Measurements from ENCODE around the gene DRD4.

The DRD4 gene

GRCh38 chr11:623999-624704, 12.9 kb upstream of the DRD4 start:
- Histone ChIP-seq H3K27ac (no peak overlapping the region), H3K4me3 (ENCODE audit: low read depth in 1 of 2, low read length in 1 of 2) (no peak overlapping the region), H3K4me1 (ENCODE audit: control insufficient read depth in 1 of 2, insufficient read depth in 1 of 2, low read depth in 1 of 2, low read length in 1 of 2) (no peaks in the 10 kb centered on the region), H3K36me3 (no peaks in the 10 kb centered on the region), H3K27me3 (peaks cover 46% of the 10 kb centered on the region), H3K9me3 (no peaks in the 10 kb centered on the region)
- no peak for TF ChIP-seq CTCF (IDR thresholded peaks at IDR 0.05)

DNA sequence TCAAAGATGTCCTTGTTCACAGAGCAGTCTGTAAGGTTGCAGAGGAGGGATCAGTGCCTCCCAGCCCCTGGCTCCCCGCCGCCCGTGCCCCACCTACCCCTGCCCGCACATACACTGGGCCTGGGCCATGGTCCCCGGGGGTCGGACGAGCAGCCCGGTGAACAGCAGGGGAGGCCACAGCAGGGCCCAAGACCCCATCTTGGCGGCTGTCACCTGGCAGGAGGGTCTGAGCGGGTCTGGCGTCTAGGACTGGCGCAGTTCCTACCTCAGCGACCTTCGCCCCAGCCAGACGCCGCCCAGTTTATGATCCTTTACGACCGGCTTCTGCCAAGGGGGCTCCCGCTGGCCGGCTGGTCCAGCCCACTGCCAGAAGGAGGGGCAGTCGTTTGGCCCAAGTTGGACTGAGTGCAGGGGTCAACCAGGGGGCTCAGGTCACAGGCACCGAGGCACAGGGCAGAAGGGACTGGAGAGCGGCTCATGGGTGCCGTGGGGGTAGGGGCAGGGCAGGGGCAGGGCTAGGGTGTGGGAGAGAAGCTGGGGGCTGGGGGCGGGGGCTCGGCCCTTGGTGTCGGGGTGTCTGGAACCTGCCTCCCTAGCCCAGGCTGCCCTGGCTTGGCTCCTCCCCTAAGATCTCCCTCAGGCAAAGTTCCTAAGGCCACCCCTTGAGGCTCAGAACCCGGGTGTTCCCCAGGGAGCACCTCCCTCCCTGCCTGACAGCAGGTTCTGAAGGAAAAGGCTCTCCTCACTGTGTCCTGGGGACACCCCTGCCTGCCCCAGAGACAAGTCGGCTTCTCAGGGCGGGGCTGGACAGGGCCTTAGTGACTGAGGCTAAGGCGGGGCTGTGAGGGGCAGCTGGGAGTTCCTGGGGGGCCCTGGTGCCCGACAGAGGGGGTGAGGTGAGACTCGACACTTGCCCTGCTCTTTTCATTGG, 12.1 kb upstream of the DRD4 start, which contains the start of gene CDHR5:
Gene CDHR5, minus strand, starts transcription at position 251 of the 931 bp plus-strand sequence. Its CDS starts 53 bp downstream, at position 198.
- H3K27ac ChIP-seq: no peak within 1 kb of the TSS
- no peak for TF ChIP-seq CTCF (IDR thresholded peaks at IDR 0.05)
- H3K9me3 ChIP-seq: no peaks in the 10 kb centered on the region
- no peaks in the 10 kb centered on the region for H3K36me3 ChIP-seq
- H3K4me1 ChIP-seq (ENCODE audit: control insufficient read depth in 1 of 2, insufficient read depth in 1 of 2, low read depth in 1 of 2, low read length in 1 of 2): no peaks in the 10 kb centered on the region
- peaks cover 54% of the 10 kb centered on the region for H3K27me3 ChIP-seq
- no peak within 1 kb of the TSS for H3K4me3 ChIP-seq (ENCODE audit: low read depth in 1 of 2, low read length in 1 of 2)

DNA sequence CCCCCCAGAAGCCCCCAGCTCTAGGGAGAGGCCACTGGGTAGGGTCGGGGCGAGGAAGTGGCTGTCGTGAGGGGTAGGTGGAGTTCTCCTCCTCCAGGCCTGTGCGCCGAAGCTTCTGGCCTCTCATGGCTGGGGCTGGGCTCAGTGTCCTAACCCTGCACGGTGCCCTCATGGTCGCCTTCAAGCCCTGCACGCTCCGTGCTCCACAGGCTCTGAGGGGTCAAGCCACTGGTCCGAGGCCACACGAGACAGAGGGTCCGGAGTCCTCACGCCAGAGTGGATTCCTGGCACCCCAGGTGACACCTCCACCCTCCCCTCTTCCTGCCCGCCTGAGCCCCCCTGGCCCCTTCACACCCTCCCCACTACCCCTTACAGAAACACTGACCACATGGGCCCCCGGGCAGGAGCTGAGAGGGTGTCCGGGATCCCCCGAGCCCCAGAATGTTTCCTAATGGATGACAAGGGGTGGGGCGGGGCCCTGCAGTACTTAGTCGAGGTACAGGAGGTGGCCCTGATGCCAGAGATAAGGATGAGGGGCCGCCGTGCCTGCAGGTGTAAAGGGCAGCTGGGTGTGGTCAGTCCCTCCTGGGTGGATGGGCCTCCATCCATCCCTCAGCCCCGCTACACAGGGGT, 11.3 kb upstream of the DRD4 start:
- Histone ChIP-seq H3K4me1 (ENCODE audit: control insufficient read depth in 1 of 2, insufficient read depth in 1 of 2, low read depth in 1 of 2, low read length in 1 of 2) (no peaks in the 10 kb centered on the region), H3K9me3 (no peaks in the 10 kb centered on the region), H3K36me3 (no peaks in the 10 kb centered on the region), H3K27me3 (peaks cover 55% of the 10 kb centered on the region), H3K27ac (no peak overlapping the region), H3K4me3 (ENCODE audit: low read depth in 1 of 2, low read length in 1 of 2) (no peak overlapping the region)
- no peak for TF ChIP-seq CTCF (IDR thresholded peaks at IDR 0.05)

DNA sequence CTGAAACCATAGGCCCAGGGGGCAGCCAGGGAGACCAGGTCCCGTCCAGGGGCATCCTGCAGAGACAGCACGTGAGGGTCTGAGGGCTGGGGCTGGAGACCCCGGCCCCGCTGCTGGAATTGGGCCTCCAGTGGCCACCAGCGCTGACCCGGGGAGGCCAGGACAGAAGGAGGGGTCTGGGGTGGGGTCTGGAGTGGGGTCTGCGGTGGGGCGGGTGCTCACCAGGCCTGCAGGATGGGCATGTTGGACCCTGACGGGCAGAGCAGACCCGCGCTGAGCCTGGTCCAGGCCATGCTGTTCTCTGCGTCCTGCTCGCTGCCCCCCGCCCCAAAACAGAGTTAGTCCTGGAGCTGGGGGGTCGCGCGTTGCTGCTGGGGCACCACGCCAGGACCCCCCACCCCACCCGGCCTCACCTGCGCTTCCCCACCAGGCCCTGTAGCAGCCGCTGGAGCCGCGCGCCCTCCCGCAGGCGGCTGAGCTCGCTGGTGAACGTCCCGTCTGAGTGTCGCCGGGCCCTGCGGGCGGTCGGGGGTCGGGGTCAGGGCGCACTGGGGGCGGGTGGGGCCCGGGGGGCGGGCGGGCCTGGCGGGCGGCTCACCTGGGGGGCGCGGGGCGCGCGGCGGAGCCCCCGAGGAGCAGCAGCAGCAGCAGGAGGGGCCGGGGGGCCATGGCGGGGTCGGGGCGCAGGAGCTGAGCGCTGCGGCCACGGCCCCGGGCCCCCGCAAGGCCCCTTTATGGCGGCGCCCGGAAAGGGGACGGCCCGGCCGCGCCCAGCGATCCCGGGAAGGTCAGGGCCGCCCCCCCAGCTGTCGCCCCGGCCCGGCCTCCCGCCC, 10.4 kb upstream of the DRD4 start, which contains the start of gene SCT:
Gene SCT, minus strand, starts transcription at position 707 of the 833 bp plus-strand sequence. Its CDS starts 38 bp downstream, at position 669.
- no peak for TF ChIP-seq CTCF (IDR thresholded peaks at IDR 0.05)
- Histone ChIP-seq H3K4me1 (ENCODE audit: control insufficient read depth in 1 of 2, insufficient read depth in 1 of 2, low read depth in 1 of 2, low read length in 1 of 2) (no peaks in the 10 kb centered on the region), H3K27ac (no peak within 1 kb of the TSS), H3K4me3 (ENCODE audit: low read depth in 1 of 2, low read length in 1 of 2) (no peak within 1 kb of the TSS), H3K27me3 (peaks cover 55% of the 10 kb centered on the region), H3K9me3 (no peaks in the 10 kb centered on the region), H3K36me3 (no peaks in the 10 kb centered on the region)

GRCh38 chr11:627308-627576, 9.8 kb upstream of the DRD4 start:
- no peak for TF ChIP-seq CTCF (IDR thresholded peaks at IDR 0.05)
- Histone ChIP-seq H3K4me3 (ENCODE audit: low read depth in 1 of 2, low read length in 1 of 2) (no peak overlapping the region), H3K9me3 (no peaks in the 10 kb centered on the region), H3K27ac (no peak overlapping the region), H3K27me3 (peaks cover 55% of the 10 kb centered on the region), H3K36me3 (no peaks in the 10 kb centered on the region), H3K4me1 (ENCODE audit: control insufficient read depth in 1 of 2, insufficient read depth in 1 of 2, low read depth in 1 of 2, low read length in 1 of 2) (no peaks in the 10 kb centered on the region)

All from neutrophil (primary cell).